Astrocyte (in vitro differentiated cells and primary cell): ENCODE data around the gene ANO3.

Experiments
- EZH2 ChIP-seq: IDR thresholded peaks from 2 replicates; pipeline ENCODE4 v1.6.1; 2012; ENCODE audit warnings: mild to moderate bottlenecking, low read length, inconsistent platforms; ENCODE audit not compliant: insufficient read depth
- TF ChIP-seq, protein P1 (sequence below): IDR thresholded peaks from 2 replicates; pipeline ENCODE4 v1.5.1; 2011; ENCODE audit warnings: low read depth, mild to moderate bottlenecking, inconsistent platforms, low read length, moderate library complexity; ENCODE audit not compliant: insufficient read depth

DNA sequence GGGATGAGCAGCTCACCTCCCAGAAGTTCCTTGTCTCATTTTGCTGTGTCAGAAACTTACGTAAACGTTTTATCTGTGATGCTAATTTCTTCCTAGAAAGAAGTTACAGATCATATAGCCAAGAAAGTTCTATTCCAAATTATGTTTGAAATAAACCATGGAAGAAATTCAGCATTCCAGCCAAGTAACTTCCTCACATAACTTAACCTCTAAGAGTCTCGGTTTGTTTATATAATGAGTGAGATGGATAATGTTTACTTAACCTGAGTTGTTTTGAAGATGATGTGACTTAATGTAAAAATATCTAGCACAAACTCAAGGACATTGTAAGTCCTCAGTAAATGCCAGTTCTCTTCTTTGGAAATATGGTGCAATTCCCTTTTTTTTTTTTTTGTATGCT is 249.0 kb downstream of the ANO3 start:
- TF ChIP-seq, protein P1, sequence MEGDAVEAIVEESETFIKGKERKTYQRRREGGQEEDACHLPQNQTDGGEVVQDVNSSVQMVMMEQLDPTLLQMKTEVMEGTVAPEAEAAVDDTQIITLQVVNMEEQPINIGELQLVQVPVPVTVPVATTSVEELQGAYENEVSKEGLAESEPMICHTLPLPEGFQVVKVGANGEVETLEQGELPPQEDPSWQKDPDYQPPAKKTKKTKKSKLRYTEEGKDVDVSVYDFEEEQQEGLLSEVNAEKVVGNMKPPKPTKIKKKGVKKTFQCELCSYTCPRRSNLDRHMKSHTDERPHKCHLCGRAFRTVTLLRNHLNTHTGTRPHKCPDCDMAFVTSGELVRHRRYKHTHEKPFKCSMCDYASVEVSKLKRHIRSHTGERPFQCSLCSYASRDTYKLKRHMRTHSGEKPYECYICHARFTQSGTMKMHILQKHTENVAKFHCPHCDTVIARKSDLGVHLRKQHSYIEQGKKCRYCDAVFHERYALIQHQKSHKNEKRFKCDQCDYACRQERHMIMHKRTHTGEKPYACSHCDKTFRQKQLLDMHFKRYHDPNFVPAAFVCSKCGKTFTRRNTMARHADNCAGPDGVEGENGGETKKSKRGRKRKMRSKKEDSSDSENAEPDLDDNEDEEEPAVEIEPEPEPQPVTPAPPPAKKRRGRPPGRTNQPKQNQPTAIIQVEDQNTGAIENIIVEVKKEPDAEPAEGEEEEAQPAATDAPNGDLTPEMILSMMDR, result no peak
- no peak for TF ChIP-seq EZH2
